HK-2 (cell line): ENCODE results near the gene ATP2C2.
"Not testable (repeated sequence)": the region's sequence is repeated elsewhere in the genome, so short reads cannot be mapped to it uniquely, and the experiment has no call there.

Source experiments
- DNase-seq: peaks from one replicate; pipeline ENCODE4 v3.0.0-alpha.2; 2018; ENCODE audit not compliant: unreplicated experiment

Gene ATP2C2

GRCh38 chr16:84340325-84341040 is 27.9 kb upstream of the ATP2C2 start:
- no peak for DNase-seq

GRCh38 chr16:84341528-84342295 is 26.6 kb upstream of the ATP2C2 start:
- no peak for DNase-seq

- not testable (repeated sequence) for DNase-seq
These were observed 24.5 kb upstream of the ATP2C2 start for GRCh38 chr16:84343800-84344199.

GRCh38 chr16:84344781-84345180 is 23.6 kb upstream of the ATP2C2 start:
- DNase-seq, result no peak

GRCh38 chr16:84347161-84347560 is 21.2 kb upstream of the ATP2C2 start:
- DNase-seq, result no peak

GRCh38 chr16:84348386-84348888 is 19.9 kb upstream of the ATP2C2 start:
- DNase-seq, result no peak

GRCh38 chr16:84349862-84350684 is 18.3 kb upstream of the ATP2C2 start:
- no peak for DNase-seq

- DNase-seq, result no peak
These were observed 17.5 kb upstream of the ATP2C2 start for GRCh38 chr16:84350685-84351400.

- no peak for DNase-seq
These were observed 16.7 kb upstream of the ATP2C2 start for GRCh38 chr16:84351630-84352029.

GRCh38 chr16:84354306-84354705 is 14.0 kb upstream of the ATP2C2 start:
- no peak for DNase-seq

- no peak for DNase-seq
These were observed 13.2 kb upstream of the ATP2C2 start for GRCh38 chr16:84355149-84355548.

GRCh38 chr16:84356176-84356575 is 12.2 kb upstream of the ATP2C2 start:
- no peak for DNase-seq

- no peak for DNase-seq
These were observed 11.7 kb upstream of the ATP2C2 start for GRCh38 chr16:84356591-84357116.

GRCh38 chr16:84357191-84357651 is 11.1 kb upstream of the ATP2C2 start:
- DNase-seq, result peak; percentile 72

- DNase-seq, result no peak
These were observed 9.6 kb upstream of the ATP2C2 start for GRCh38 chr16:84358601-84359295.

- DNase-seq, result no peak
These were observed 9.0 kb upstream of the ATP2C2 start for GRCh38 chr16:84359326-84359725.

GRCh38 chr16:84360170-84360569 is 8.2 kb upstream of the ATP2C2 start:
- peak; percentile 73 for DNase-seq

GRCh38 chr16:84360748-84361147 is 7.6 kb upstream of the ATP2C2 start:
- DNase-seq, result no peak

GRCh38 chr16:84361546-84361945 is 6.8 kb upstream of the ATP2C2 start:
- peak; percentile 26 for DNase-seq

- no peak for DNase-seq
These were observed 5.8 kb upstream of the ATP2C2 start for GRCh38 chr16:84362471-84362941.
